Measurements from ENCODE around the gene BCAS3.

DNA sequence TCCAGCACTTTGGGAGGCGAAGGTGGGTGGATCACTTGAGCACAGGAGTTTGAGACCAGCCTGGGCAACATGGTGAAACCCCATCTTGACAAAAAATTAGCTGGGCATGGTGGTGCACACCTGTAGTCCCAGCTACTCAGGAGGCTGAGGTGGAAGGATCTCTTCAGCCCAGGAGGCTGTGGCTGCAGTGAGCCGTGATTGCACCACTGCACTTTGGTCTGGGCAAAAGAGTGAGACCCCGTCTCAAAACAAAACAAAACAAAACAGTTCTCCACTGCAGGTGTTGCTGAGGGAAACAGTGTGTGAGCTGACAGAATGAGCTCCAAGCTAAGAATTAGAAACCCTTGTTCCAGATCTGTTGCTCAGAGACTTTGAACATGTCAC, 686.8 kb downstream of the BCAS3 start:
- TF ChIP-seq POLR2A (IDR thresholded peaks at IDR 0.05): no peak
- TF ChIP-seq, protein P1, sequence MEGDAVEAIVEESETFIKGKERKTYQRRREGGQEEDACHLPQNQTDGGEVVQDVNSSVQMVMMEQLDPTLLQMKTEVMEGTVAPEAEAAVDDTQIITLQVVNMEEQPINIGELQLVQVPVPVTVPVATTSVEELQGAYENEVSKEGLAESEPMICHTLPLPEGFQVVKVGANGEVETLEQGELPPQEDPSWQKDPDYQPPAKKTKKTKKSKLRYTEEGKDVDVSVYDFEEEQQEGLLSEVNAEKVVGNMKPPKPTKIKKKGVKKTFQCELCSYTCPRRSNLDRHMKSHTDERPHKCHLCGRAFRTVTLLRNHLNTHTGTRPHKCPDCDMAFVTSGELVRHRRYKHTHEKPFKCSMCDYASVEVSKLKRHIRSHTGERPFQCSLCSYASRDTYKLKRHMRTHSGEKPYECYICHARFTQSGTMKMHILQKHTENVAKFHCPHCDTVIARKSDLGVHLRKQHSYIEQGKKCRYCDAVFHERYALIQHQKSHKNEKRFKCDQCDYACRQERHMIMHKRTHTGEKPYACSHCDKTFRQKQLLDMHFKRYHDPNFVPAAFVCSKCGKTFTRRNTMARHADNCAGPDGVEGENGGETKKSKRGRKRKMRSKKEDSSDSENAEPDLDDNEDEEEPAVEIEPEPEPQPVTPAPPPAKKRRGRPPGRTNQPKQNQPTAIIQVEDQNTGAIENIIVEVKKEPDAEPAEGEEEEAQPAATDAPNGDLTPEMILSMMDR (IDR thresholded peaks at IDR 0.05 in 4 of 5, conservative IDR thresholded peaks at IDR 0.05 in 1 of 5): no peak
